ENCODE data around the gene FBLL1.
A peak's percentile ranks its signal among the peaks of the same experiment; 100 is the strongest.
"Not testable (repeated sequence)": the region's sequence is repeated elsewhere in the genome, so short reads cannot be mapped to it uniquely, and the experiment has no call there.

The FBLL1 gene

GRCh38 chr5:168525856-168526255 lies 3.2 kb upstream of the FBLL1 start:
- no peaks in the 10 kb centered on the region for H3K9me3 ChIP-seq (ENCODE audit: control insufficient read depth, low read length)
- H3K27ac ChIP-seq (ENCODE audit: insufficient read depth, low read depth, low read length, poor library complexity, severe bottlenecking), result no peak overlapping the region
- H3K36me3 ChIP-seq (ENCODE audit: control insufficient read depth, insufficient read depth, low read length), result no peaks in the 10 kb centered on the region
- H3K4me1 ChIP-seq (ENCODE audit: control insufficient read depth, insufficient read depth, low read length), result no peaks in the 10 kb centered on the region
- WGBS, 2 experiments, result 50 to 85% methylated on average over 1 of the region's 2 CpGs
- no peak overlapping the region for H3K4me3 ChIP-seq (ENCODE audit: insufficient read depth, low read depth, low read length)
- peaks cover 27% of the 10 kb centered on the region for H3K27me3 ChIP-seq (ENCODE audit: control insufficient read depth, insufficient read depth, low read length, poor library complexity, severe bottlenecking)

DNA sequence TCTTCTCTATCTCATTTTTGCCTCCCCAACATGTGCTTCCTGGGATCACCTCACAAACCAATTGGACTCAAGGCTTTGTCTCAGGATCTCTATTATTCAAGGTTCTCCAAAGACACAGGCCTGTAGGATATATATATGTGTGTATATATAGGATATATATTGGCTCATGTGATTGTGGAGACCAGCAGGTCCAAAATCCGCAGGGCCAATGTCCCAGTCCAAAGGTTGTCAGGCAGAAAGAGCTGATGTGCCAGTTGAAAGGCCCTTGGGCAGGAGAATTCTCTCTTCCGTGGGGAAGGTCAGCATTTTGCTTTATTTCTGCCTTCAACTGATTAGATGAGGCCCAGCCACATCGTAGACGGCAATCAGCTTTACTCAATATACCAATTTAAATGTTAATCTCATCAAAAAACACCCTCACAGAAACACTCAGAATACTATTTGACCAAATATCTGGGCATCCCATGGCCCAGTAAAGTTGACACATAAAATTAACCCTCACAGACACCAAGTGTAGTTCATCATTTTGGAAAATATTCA lies 1.3 kb upstream of the FBLL1 start:
- Histone ChIP-seq H3K27me3 (ENCODE audit: control insufficient read depth, insufficient read depth, low read length, poor library complexity, severe bottlenecking) (peaks cover 34% of the 10 kb centered on the region), H3K27ac (ENCODE audit: insufficient read depth, low read depth, low read length, poor library complexity, severe bottlenecking) (no peak overlapping the region), H3K4me1 (ENCODE audit: control insufficient read depth, insufficient read depth, low read length) (peaks cover 14% of the 10 kb centered on the region), H3K9me3 (ENCODE audit: control insufficient read depth, low read length) (no peaks in the 10 kb centered on the region), H3K4me3 (ENCODE audit: insufficient read depth, low read depth, low read length) (no peak overlapping the region), H3K36me3 (ENCODE audit: control insufficient read depth, insufficient read depth, low read length) (no peaks in the 10 kb centered on the region)
- WGBS, 2 experiments, result 88 to 89% methylated on average over 4 of the region's 4 CpGs

DNA sequence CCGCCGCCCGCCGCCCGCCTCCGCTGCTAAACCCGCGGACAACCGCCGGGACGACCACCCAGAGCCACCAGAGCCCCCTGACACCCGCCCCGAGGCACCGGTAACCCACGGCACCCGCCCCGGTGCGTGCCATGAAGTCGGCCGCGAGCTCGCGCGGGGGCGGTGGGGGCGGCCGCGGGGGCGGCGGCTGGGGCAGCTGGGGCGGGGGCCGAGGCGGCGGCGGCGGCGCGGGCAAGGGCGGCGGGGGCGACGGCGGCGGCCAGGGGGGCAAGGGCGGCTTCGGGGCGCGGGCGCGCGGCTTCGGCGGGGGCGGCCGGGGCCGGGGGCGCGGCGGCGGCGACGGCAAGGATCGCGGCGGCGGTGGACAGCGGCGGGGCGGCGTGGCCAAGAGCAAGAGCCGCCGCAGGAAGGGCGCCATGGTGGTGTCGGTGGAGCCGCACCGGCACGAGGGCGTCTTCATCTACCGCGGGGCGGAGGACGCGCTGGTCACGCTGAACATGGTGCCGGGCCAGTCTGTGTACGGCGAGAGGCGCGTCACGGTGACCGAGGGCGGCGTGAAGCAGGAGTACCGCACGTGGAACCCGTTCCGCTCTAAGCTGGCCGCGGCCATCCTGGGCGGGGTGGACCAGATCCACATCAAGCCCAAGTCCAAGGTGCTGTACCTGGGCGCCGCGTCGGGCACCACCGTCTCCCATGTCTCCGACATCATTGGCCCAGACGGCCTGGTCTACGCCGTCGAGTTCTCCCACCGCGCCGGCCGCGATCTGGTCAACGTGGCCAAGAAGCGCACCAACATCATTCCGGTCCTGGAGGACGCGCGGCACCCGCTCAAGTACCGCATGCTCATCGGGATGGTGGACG lies 499 bp downstream of the FBLL1 start:
- H3K36me3 ChIP-seq (ENCODE audit: control insufficient read depth, insufficient read depth, low read length), result no peaks in the 10 kb centered on the region
- H3K4me1 ChIP-seq (ENCODE audit: control insufficient read depth, insufficient read depth, low read length), result peaks cover 14% of the 10 kb centered on the region
- 26% methylated on average over 125 of the region's 125 CpGs for WGBS, 2 experiments
- H3K4me3 ChIP-seq (ENCODE audit: insufficient read depth, low read depth, low read length), result peak overlapping the region; percentile 26
- no peaks in the 10 kb centered on the region for H3K9me3 ChIP-seq (ENCODE audit: control insufficient read depth, low read length)
- peaks cover 34% of the 10 kb centered on the region for H3K27me3 ChIP-seq (ENCODE audit: control insufficient read depth, insufficient read depth, low read length, poor library complexity, severe bottlenecking)
- no peak overlapping the region for H3K27ac ChIP-seq (ENCODE audit: insufficient read depth, low read depth, low read length, poor library complexity, severe bottlenecking)

DNA sequence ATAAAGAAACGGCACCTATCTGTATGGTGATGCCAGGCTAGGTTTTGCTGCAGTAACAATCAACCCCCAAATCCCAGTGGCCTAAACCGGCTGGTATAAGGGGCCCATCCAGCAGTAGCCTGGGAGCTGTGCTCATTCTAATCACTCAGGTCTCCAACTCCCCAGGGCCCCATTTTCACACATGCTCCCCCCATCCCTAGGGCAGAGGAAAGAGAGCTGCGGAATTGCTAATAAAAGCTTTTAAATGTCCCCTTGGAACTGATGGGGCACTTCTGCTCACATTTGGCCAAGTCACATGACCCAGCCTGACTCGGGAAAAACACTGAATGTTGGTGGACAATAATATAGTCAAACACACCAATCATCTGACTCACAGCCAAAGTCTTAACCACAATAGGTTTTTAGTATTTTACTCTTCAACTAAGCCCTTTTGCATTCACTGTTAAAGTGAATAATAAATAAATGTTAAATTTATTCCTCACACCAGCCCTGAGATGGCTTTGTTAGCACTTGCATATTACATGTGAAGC lies 1.6 kb downstream of the FBLL1 start:
- WGBS, 2 experiments, result 90 to 94% methylated on average over 4 of the region's 4 CpGs

GRCh38 chr5:168531191-168531590 lies 2.1 kb downstream of the FBLL1 start:
- no peaks in the 10 kb centered on the region for H3K9me3 ChIP-seq (ENCODE audit: control insufficient read depth, low read length)
- H3K4me1 ChIP-seq (ENCODE audit: control insufficient read depth, insufficient read depth, low read length), result peaks cover 14% of the 10 kb centered on the region
- WGBS, 2 experiments, result 72 to 74% methylated on average over 5 of the region's 5 CpGs
- H3K4me3 ChIP-seq (ENCODE audit: insufficient read depth, low read depth, low read length), result no peak overlapping the region
- H3K36me3 ChIP-seq (ENCODE audit: control insufficient read depth, insufficient read depth, low read length), result no peaks in the 10 kb centered on the region
- peaks cover 34% of the 10 kb centered on the region for H3K27me3 ChIP-seq (ENCODE audit: control insufficient read depth, insufficient read depth, low read length, poor library complexity, severe bottlenecking)
- no peak overlapping the region for H3K27ac ChIP-seq (ENCODE audit: insufficient read depth, low read depth, low read length, poor library complexity, severe bottlenecking)

More for the DNA sequence above, 1.6 kb downstream of the FBLL1 start:
- Histone ChIP-seq H3K27ac (ENCODE audit: insufficient read depth, low read depth, low read length, poor library complexity, severe bottlenecking) (no peak overlapping the region), H3K4me3 (ENCODE audit: insufficient read depth, low read depth, low read length) (no peak overlapping the region), H3K4me1 (ENCODE audit: control insufficient read depth, insufficient read depth, low read length) (peaks cover 14% of the 10 kb centered on the region), H3K36me3 (ENCODE audit: control insufficient read depth, insufficient read depth, low read length) (no peaks in the 10 kb centered on the region), H3K27me3 (ENCODE audit: control insufficient read depth, insufficient read depth, low read length, poor library complexity, severe bottlenecking) (peaks cover 34% of the 10 kb centered on the region), H3K9me3 (ENCODE audit: control insufficient read depth, low read length) (no peaks in the 10 kb centered on the region)

DNA sequence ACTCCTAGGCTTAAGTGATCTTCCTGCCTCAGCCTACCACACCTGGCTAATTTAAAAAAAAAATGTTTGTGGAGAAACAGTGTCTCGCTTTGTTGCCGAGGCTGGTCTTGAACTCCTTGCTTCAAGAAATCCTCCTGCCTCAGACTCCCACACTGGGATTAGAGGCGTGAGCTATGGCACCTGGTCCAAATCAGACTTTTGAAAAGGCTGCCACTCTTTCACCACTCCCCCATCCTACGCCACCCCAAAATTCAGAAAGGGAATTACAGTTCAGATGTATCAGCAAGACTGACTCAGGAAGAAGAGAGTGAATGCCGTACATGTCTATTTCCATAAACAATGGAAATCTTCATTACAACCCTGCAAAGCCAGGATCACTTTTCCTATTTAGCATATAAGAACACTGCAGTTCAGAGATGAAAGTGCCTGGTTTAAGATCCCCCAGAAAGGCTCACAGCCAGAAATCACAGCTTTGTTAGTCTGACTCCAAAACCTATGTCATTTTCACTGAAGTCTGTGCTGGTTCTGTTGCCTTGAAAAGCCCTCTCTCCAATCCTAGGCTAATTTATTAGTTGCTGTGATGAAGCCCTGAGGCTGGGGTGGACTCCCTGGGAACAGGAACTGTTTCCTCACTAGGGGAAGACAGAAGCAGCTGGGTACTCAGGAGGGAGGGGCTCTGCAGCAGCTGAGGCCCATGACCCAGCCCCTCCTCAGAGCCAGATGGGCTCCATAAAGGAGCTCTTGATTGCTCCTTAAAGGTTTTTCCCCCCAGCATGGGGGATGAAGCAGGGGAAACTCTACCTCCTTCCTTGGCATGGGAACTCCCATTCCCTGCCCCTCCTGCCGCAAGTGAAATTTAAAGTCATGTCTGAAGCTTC lies 3.1 kb downstream of the FBLL1 start:
- H3K4me3 ChIP-seq (ENCODE audit: insufficient read depth, low read depth, low read length), result no peak overlapping the region
- 85 to 91% methylated on average over 6 of the region's 6 CpGs for WGBS, 2 experiments
- peaks cover 34% of the 10 kb centered on the region for H3K27me3 ChIP-seq (ENCODE audit: control insufficient read depth, insufficient read depth, low read length, poor library complexity, severe bottlenecking)
- peaks cover 14% of the 10 kb centered on the region for H3K4me1 ChIP-seq (ENCODE audit: control insufficient read depth, insufficient read depth, low read length)
- no peaks in the 10 kb centered on the region for H3K36me3 ChIP-seq (ENCODE audit: control insufficient read depth, insufficient read depth, low read length)
- H3K9me3 ChIP-seq (ENCODE audit: control insufficient read depth, low read length), result no peaks in the 10 kb centered on the region
- H3K27ac ChIP-seq (ENCODE audit: insufficient read depth, low read depth, low read length, poor library complexity, severe bottlenecking), result peak overlapping the region; percentile 26

- WGBS, 2 experiments, result 89 to 90% methylated on average over 6 to 7 of the region's 7 CpGs
- not testable (repeated sequence) for H3K4me3 ChIP-seq (ENCODE audit: insufficient read depth, low read depth, low read length); H3K36me3 ChIP-seq (ENCODE audit: control insufficient read depth, insufficient read depth, low read length); H3K27ac ChIP-seq (ENCODE audit: insufficient read depth, low read depth, low read length, poor library complexity, severe bottlenecking); H3K9me3 ChIP-seq (ENCODE audit: control insufficient read depth, low read length)
- Histone ChIP-seq H3K27me3 (ENCODE audit: control insufficient read depth, insufficient read depth, low read length, poor library complexity, severe bottlenecking) (peaks cover 20% of the 10 kb centered on the region), H3K4me1 (ENCODE audit: control insufficient read depth, insufficient read depth, low read length) (peaks cover 14% of the 10 kb centered on the region)
These were observed 5.2 kb downstream of the FBLL1 start for GRCh38 chr5:168534351-168534750.

DNA sequence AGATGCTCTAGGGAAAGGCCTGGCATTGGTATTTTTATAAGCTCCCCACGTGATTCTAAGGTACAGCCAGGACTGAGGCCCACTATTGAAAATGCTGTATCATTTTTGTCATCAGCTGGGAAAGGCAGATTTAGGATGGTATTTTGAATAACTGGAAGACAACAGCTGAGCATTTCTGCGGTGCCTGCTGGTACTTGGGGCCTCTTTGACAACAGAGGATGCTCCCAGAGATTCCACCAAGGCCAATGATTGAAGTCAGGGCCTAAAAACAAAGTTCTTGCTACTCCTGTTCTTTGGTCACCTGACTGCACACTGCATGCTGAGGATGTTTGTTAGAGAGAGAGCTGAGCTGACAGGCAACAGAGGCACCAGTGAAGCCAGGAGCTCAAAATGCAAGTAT lies 8.1 kb downstream of the FBLL1 start:
- Histone ChIP-seq H3K4me3 (ENCODE audit: insufficient read depth, low read depth, low read length) (no peak overlapping the region), H3K27me3 (ENCODE audit: control insufficient read depth, insufficient read depth, low read length, poor library complexity, severe bottlenecking) (no peaks in the 10 kb centered on the region), H3K36me3 (ENCODE audit: control insufficient read depth, insufficient read depth, low read length) (no peaks in the 10 kb centered on the region), H3K4me1 (ENCODE audit: control insufficient read depth, insufficient read depth, low read length) (peaks cover 3% of the 10 kb centered on the region), H3K27ac (ENCODE audit: insufficient read depth, low read depth, low read length, poor library complexity, severe bottlenecking) (no peak overlapping the region), H3K9me3 (ENCODE audit: control insufficient read depth, low read length) (no peaks in the 10 kb centered on the region)
- 87 to 90% methylated on average over 2 of the region's 2 CpGs for WGBS, 2 experiments

GRCh38 chr5:168549554-168549953 lies 20.4 kb downstream of the FBLL1 start:
- Histone ChIP-seq H3K27me3 (ENCODE audit: control insufficient read depth, insufficient read depth, low read length, poor library complexity, severe bottlenecking) (no peaks in the 10 kb centered on the region), H3K4me1 (ENCODE audit: control insufficient read depth, insufficient read depth, low read length) (no peaks in the 10 kb centered on the region), H3K27ac (ENCODE audit: insufficient read depth, low read depth, low read length, poor library complexity, severe bottlenecking) (no peak overlapping the region), H3K4me3 (ENCODE audit: insufficient read depth, low read depth, low read length) (no peak overlapping the region), H3K9me3 (ENCODE audit: control insufficient read depth, low read length) (no peaks in the 10 kb centered on the region), H3K36me3 (ENCODE audit: control insufficient read depth, insufficient read depth, low read length) (peaks cover 17% of the 10 kb centered on the region)
- WGBS, 2 experiments, result 92 to 93% methylated on average over 7 of the region's 7 CpGs

DNA sequence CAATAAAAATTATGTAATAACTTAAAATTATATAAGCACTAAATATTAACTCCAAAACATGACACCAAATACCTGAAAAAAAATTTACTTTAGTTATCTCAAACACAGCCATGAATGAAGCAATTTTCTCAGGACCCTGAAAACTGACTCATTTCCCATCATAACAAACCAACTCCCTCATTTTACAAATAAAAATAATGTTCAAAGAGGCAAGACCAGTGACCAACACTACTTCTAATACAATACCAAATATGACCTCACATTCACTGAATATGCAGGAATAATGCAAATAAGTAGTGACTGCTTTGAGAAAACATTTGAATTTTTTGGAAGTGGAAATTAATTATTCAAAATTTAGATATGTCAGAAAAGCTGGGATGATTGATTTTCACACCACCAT lies 21.6 kb downstream of the FBLL1 start:
- peaks cover 20% of the 10 kb centered on the region for H3K36me3 ChIP-seq (ENCODE audit: control insufficient read depth, insufficient read depth, low read length)

More for the DNA sequence above, 21.6 kb downstream of the FBLL1 start:
- H3K9me3 ChIP-seq (ENCODE audit: control insufficient read depth, low read length), result no peaks in the 10 kb centered on the region
- no peak overlapping the region for H3K27ac ChIP-seq (ENCODE audit: insufficient read depth, low read depth, low read length, poor library complexity, severe bottlenecking)
- H3K27me3 ChIP-seq (ENCODE audit: control insufficient read depth, insufficient read depth, low read length, poor library complexity, severe bottlenecking), result no peaks in the 10 kb centered on the region
- no peak overlapping the region for H3K4me3 ChIP-seq (ENCODE audit: insufficient read depth, low read depth, low read length)
- no peaks in the 10 kb centered on the region for H3K4me1 ChIP-seq (ENCODE audit: control insufficient read depth, insufficient read depth, low read length)
